Activated CD4-positive, alpha-beta T cell treated with anti-CD3 and anti-CD28 coated beads, Interleukin-2, Interleukin-4, amounts not matched to agents 100 ng/mL and 50 ng/mL, durations not matched to agents 16 hours and 8 hours (primary cell): ENCODE results near the gene TNNI2.
"Not testable (repeated sequence)": the region's sequence is repeated elsewhere in the genome, so short reads cannot be mapped to it uniquely, and the experiment has no call there.

Experiments
- DNase-seq: peaks from one replicate; pipeline ENCODE4 v3.0.0-alpha.2; 2020; ENCODE audit warnings: low spot score

TNNI2 gene

GRCh38 chr11:1838426-1839144, at the start of gene TNNI2:
TSS of gene TNNI2 (plus strand) at chr11:1838981. CDS start at chr11:1839697, 716 bp downstream.
- no peak for DNase-seq

GRCh38 chr11:1791912-1792311, 46.9 kb upstream of the TNNI2 start:
- no peak for DNase-seq

- DNase-seq, result no peak
Measured at GRCh38 chr11:1792461-1792860, 46.3 kb upstream of the TNNI2 start.

GRCh38 chr11:1793081-1793480, 45.7 kb upstream of the TNNI2 start:
- DNase-seq, result no peak

- no peak for DNase-seq
Measured at GRCh38 chr11:1796413-1797011, 42.3 kb upstream of the TNNI2 start.

GRCh38 chr11:1797391-1798125, 41.2 kb upstream of the TNNI2 start:
- DNase-seq, result no peak

GRCh38 chr11:1803246-1803645, 35.5 kb upstream of the TNNI2 start:
- DNase-seq, result no peak

- not testable (repeated sequence) for DNase-seq
Measured at GRCh38 chr11:1803835-1804519, 34.8 kb upstream of the TNNI2 start.

GRCh38 chr11:1805525-1805924, 33.3 kb upstream of the TNNI2 start:
- DNase-seq, result no peak

GRCh38 chr11:1807264-1807995, 31.4 kb upstream of the TNNI2 start:
- DNase-seq, result no peak

- DNase-seq, result no peak
Measured at GRCh38 chr11:1810761-1811160, 28.0 kb upstream of the TNNI2 start.

GRCh38 chr11:1812274-1812673, 26.5 kb upstream of the TNNI2 start:
- no peak for DNase-seq

GRCh38 chr11:1812801-1813200, 26.0 kb upstream of the TNNI2 start:
- no peak for DNase-seq

GRCh38 chr11:1813356-1813755, 25.4 kb upstream of the TNNI2 start:
- DNase-seq, result not testable (repeated sequence)

- DNase-seq, result no peak
Measured at GRCh38 chr11:1814691-1815090, 24.1 kb upstream of the TNNI2 start.

GRCh38 chr11:1815311-1815710, 23.5 kb upstream of the TNNI2 start:
- DNase-seq, result no peak

- DNase-seq, result no peak
Measured at GRCh38 chr11:1815751-1816150, 23.0 kb upstream of the TNNI2 start.

- no peak for DNase-seq
Measured at GRCh38 chr11:1817000-1817399, 21.8 kb upstream of the TNNI2 start.

GRCh38 chr11:1817511-1817910, 21.3 kb upstream of the TNNI2 start:
- no peak for DNase-seq

- DNase-seq, result no peak
Measured at GRCh38 chr11:1819074-1819473, 19.7 kb upstream of the TNNI2 start.

GRCh38 chr11:1820463-1821325, 18.1 kb upstream of the TNNI2 start:
- DNase-seq, result no peak
